AG09309 (cell line): Measurements from ENCODE around the gene MTCL1.
A peak's percentile ranks its signal among the peaks of the same experiment; 100 is the strongest.

Experiments
- DNase-seq: peaks from one replicate; pipeline ENCODE4 v3.0.0-alpha.2; 2010; ENCODE audit warnings: low read depth
- H3K4me3 ChIP-seq: 2 replicates; pipeline ENCODE4 v1.5.1; 2011; ENCODE audit warnings: mild to moderate bottlenecking, low read depth, low read length, moderate library complexity; ENCODE audit not compliant: control insufficient read depth
- CTCF ChIP-seq: IDR thresholded peaks from 2 replicates; pipeline ENCODE4 v1.5.1; 2011; ENCODE audit warnings: mild to moderate bottlenecking, low read depth, low read length, inconsistent platforms; ENCODE audit not compliant: insufficient read depth, control insufficient read depth; ENCODE audit errors: missing control alignments

MTCL1 gene

GRCh38 chr18:8705238-8705960 lies at the start of gene MTCL1:
Gene MTCL1, plus strand, starts transcription at chr18:8705556. Its CDS starts 105 bp downstream, at chr18:8705661.
- H3K4me3 ChIP-seq, result peak within 1 kb of the TSS; percentile 73
- no peak for DNase-seq
- TF ChIP-seq CTCF, result no peak

GRCh38 chr18:8656232-8656631 lies 49.1 kb upstream of the MTCL1 start:
- H3K4me3 ChIP-seq, result no peak overlapping the region
- no peak for DNase-seq
- TF ChIP-seq CTCF, result no peak

- TF ChIP-seq CTCF, result no peak
- DNase-seq, result no peak
- H3K4me3 ChIP-seq, result no peak overlapping the region
Observed at GRCh38 chr18:8657050-8657820, 48.1 kb upstream of the MTCL1 start.

GRCh38 chr18:8657873-8658470 lies 47.4 kb upstream of the MTCL1 start:
- TF ChIP-seq CTCF, result no peak
- H3K4me3 ChIP-seq, result no peak overlapping the region
- DNase-seq, result no peak

- no peak for TF ChIP-seq CTCF
- H3K4me3 ChIP-seq, result no peak overlapping the region
- no peak for DNase-seq
Observed at GRCh38 chr18:8658858-8659485, 46.4 kb upstream of the MTCL1 start.

- DNase-seq, result no peak
- no peak overlapping the region for H3K4me3 ChIP-seq
- no peak for TF ChIP-seq CTCF
Observed at GRCh38 chr18:8659609-8660242, 45.6 kb upstream of the MTCL1 start.
